ENCODE results near the gene CIDEB. TPM values are rescaled to one million over a fixed set of nuclear protein-coding genes. Genes with fewer than 3 reads are reported as not detected.

CIDEB gene
- total and polyA plus RNA-seq, 9 of the 15 experiments (the other 6 are each of a cell fraction or from before 2014, with no cell fraction given): 0.03 to 0.35 (median 0.09) TPM; not detected in 3

GRCh38 chr14:24307156-24307574, 612 bp downstream of the CIDEB start:
- H4K20me1 ChIP-seq (replicated peaks; ENCODE audit: control insufficient read depth, insufficient read depth, low read length): no peaks in the 10 kb centered on the region
- 74% methylated on average over 3 of the region's 11 CpGs for WGBS (ENCODE audit: insufficient coverage, low coverage, missing lambda C conversion rate)
- no peak overlapping the region for H3K27ac ChIP-seq (ENCODE audit: extremely low read depth, low read depth, low read length)
- H3K9me3 ChIP-seq (replicated peaks; ENCODE audit: control insufficient read depth, insufficient read depth, low read depth, low read length): no peaks in the 10 kb centered on the region
- H3K79me2 ChIP-seq (ENCODE audit: control insufficient read depth, insufficient read depth, low read length): no peaks in the 10 kb centered on the region
- DNase-seq (ENCODE audit: extremely low read depth in 1 of 4, low spot score in 3 of 4) (no peak), ATAC-seq (no peak), FAIRE-seq (no peak)
- ChIA-PET CTCF (ENCODE audit: low intra/inter-chr PET ratio) (interaction anchor here (0.5 kb wide), 1 partner anchor 57 kb away, joined by 6 read pairs; no protein-coding TSS in a partner anchor), POLR2A (interaction anchor here (0.5 to 1.8 kb wide), 7 partner anchors 8 to 193 kb away, joined by 3 to 6 read pairs (median 3); partner anchors contain the start of gene TINF2)
- no peak for TF ChIP-seq SIN3B (IDR thresholded peaks at IDR 0.05; ENCODE audit: low read depth)
- no peak for TF ChIP-seq NR2F6 (CRISPR knock-in tag; IDR thresholded peaks at IDR 0.05)
- no peak for TF ChIP-seq STAT5B (CRISPR knock-in tag; IDR thresholded peaks at IDR 0.05)
- TF ChIP-seq SUPT5H (IDR thresholded peaks at IDR 0.05): 0 out of 2 replicates have a peak, but pooled peaks have one; percentile 16
- TF ChIP-seq IFI16 (CRISPR knock-in tag; IDR thresholded peaks at IDR 0.05): no peak
- TF ChIP-seq THRAP3 (IDR thresholded peaks at IDR 0.05; ENCODE audit: borderline replicate concordance): no peak
- no peak for TF ChIP-seq RBFOX2 (IDR thresholded peaks at IDR 0.05; ENCODE audit: low read depth, low read length)
- H3K36me3 ChIP-seq (ENCODE audit: control insufficient read depth, insufficient read depth, low read length): peaks cover 77% of the 10 kb centered on the region; the same call in 2 of the 3 replicates
- peaks cover 0 to 4% of the 10 kb centered on the region in 2 experiments; a peak in 2 of 5 replicates for H3K4me1 ChIP-seq (replicated peaks in 1 of 2; ENCODE audit: control insufficient read depth in 2 of 2, insufficient read depth in 2 of 2, low read length in 2 of 2)
- intact Hi-C loops (cut with micrococcal nuclease) (no loop called here), in situ Hi-C loops (cut with MboI) (no loop called here)
- H3K4me2 ChIP-seq (ENCODE audit: insufficient read depth, low read length): no peak overlapping the region
- 0 out of 4 replicates have a peak overlapping the region, but pooled peaks of 1 of the 2 experiments have one; percentile 7 for H3K9ac ChIP-seq (ENCODE audit: insufficient read depth in 1 of 2, low read depth in 2 of 2, low read length in 2 of 2)
- no peak overlapping the region for H2AFZ ChIP-seq (ENCODE audit: low read depth, low read length)
- no peaks in the 10 kb centered on the region for H3K27me3 ChIP-seq (ENCODE audit: control insufficient read depth in 2 of 2, insufficient read depth in 2 of 2, low read length in 2 of 2)
- H3K4me3 ChIP-seq: no peak overlapping the region
- TSS peak; percentile 26 for BruUV-seq (replicated peaks)
- H3K9me1 ChIP-seq (ENCODE audit: control insufficient read depth, insufficient read depth, low read length): no peaks in the 10 kb centered on the region

GRCh38 chr14:24304019-24304387, 3.8 kb downstream of the CIDEB start:
- Histone ChIP-seq H3K4me1 (replicated peaks in 1 of 2; ENCODE audit: control insufficient read depth in 2 of 2, insufficient read depth in 2 of 2, low read length in 2 of 2) (peaks cover 5 to 6% of the 10 kb centered on the region in 2 experiments; a peak in 3 of 5 replicates), H3K9me1 (ENCODE audit: control insufficient read depth, insufficient read depth, low read length) (no peaks in the 10 kb centered on the region), H3K27ac (ENCODE audit: extremely low read depth, low read depth, low read length) (no peak overlapping the region), H3K4me3 (no peak overlapping the region), H3K79me2 (ENCODE audit: control insufficient read depth, insufficient read depth, low read length) (peaks cover 25% of the 10 kb centered on the region), H4K20me1 (replicated peaks; ENCODE audit: control insufficient read depth, insufficient read depth, low read length) (no peaks in the 10 kb centered on the region), H3K4me2 (ENCODE audit: insufficient read depth, low read length) (no peak overlapping the region), H3K9me3 (replicated peaks; ENCODE audit: control insufficient read depth, insufficient read depth, low read depth, low read length) (no peaks in the 10 kb centered on the region), H2AFZ (ENCODE audit: low read depth, low read length) (no peak overlapping the region), H3K36me3 (ENCODE audit: control insufficient read depth, insufficient read depth, low read length) (peaks cover 75% of the 10 kb centered on the region; the same call in 2 of the 3 replicates), H3K27me3 (ENCODE audit: control insufficient read depth in 2 of 2, insufficient read depth in 2 of 2, low read length in 2 of 2) (no peaks in the 10 kb centered on the region), H3K9ac (ENCODE audit: insufficient read depth in 1 of 2, low read depth in 2 of 2, low read length in 2 of 2) (no peak overlapping the region)
- ChIA-PET CTCF (ENCODE audit: low intra/inter-chr PET ratio) (no interaction called here), POLR2A (no interaction called here)
- TF ChIP-seq HSF4 (CRISPR knock-in tag; IDR thresholded peaks at IDR 0.05; ENCODE audit: borderline replicate concordance): no peak
- TF ChIP-seq ZBTB26 (CRISPR knock-in tag; IDR thresholded peaks at IDR 0.05): no peak
- DNase-seq (ENCODE audit: extremely low read depth in 1 of 4, low spot score in 3 of 4) (no peak), FAIRE-seq (no peak), ATAC-seq (no peak)
- in situ Hi-C loops (cut with MboI): no loop called here
- WGBS (ENCODE audit: insufficient coverage, low coverage, missing lambda C conversion rate): 97% methylated on average over 9 of the region's 11 CpGs
- no TSS peak for BruUV-seq (replicated peaks)
- intact Hi-C loops (cut with micrococcal nuclease): no loop called here

All from K562 (cell line).